ENCODE measurements around the gene C6orf120.
"Not testable (repeated sequence)": the region's sequence is repeated elsewhere in the genome, so short reads cannot be mapped to it uniquely, and the experiment has no call there.

C6orf120 gene

DNA sequence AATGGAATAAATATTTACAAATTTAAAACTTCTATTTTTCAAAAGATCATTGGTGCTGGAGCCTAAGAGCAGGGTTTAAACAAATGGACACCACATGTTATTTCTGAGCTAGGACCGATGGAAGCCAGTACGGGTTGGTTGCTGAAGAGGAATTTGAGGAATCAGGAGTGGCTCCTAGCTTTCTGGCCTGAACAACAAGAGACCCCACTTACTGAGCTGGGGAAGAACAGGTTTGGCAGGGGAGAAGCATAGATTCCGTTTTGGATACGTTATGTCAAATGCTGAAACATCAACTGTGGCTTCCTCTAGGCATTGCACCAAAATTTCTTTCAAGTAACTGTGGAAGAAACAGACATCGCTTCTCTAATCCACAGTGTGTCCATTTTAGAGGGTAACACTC, 6.8 kb upstream of the C6orf120 start:
- TF ChIP-seq, protein P1, sequence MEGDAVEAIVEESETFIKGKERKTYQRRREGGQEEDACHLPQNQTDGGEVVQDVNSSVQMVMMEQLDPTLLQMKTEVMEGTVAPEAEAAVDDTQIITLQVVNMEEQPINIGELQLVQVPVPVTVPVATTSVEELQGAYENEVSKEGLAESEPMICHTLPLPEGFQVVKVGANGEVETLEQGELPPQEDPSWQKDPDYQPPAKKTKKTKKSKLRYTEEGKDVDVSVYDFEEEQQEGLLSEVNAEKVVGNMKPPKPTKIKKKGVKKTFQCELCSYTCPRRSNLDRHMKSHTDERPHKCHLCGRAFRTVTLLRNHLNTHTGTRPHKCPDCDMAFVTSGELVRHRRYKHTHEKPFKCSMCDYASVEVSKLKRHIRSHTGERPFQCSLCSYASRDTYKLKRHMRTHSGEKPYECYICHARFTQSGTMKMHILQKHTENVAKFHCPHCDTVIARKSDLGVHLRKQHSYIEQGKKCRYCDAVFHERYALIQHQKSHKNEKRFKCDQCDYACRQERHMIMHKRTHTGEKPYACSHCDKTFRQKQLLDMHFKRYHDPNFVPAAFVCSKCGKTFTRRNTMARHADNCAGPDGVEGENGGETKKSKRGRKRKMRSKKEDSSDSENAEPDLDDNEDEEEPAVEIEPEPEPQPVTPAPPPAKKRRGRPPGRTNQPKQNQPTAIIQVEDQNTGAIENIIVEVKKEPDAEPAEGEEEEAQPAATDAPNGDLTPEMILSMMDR (IDR thresholded peaks at IDR 0.05; ENCODE audit: insufficient read depth, low read depth, low read length, missing control alignments) = no peak
- H3K4me3 ChIP-seq (ENCODE audit: low read depth, low read length) = no peak overlapping the region
- DNase-seq (ENCODE audit: low read depth) = no peak

DNA sequence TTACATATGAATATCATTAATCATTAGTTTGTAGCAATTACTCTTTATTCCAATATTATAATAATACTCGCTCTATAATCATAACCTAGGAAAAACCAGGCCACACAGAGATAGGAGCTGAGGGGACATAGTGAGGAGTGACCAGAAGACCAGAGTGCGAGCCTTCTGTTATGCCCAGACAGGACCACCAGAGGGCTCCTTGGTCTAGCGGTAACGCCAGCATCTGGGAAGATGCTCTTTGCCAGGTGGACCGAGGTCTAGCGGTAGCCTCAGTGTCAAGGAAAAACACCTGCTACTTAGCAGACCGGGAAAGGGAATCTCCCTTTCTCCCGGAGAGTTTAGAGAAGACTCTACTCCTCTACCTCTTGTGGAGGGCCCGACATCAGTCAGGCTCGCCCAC, 4.8 kb upstream of the C6orf120 start:
- H3K4me3 ChIP-seq (ENCODE audit: low read depth, low read length) = not testable (repeated sequence)
- TF ChIP-seq, protein P1 (IDR thresholded peaks at IDR 0.05; ENCODE audit: insufficient read depth, low read depth, low read length, missing control alignments) = peak; percentile 19

DNA sequence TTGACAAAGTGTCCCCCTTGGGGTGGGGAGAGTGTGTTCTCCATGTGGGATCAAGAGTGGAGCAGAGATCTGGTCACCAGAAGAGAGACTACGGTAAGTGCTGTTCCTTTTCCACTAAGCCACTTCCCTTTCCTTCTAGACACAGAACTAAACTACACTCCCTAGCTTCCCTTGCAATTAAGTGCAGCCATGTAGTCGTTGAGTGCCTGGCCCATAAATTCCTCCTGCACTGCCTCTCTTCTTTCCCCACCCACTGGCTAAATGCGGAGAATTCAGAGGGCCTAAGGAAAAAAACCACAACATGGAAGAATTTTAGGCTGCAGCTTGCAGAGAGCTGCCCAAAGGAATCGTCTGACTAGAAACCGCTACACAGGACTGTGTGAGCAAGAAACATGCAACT, 1.6 kb upstream of the C6orf120 start:
- TF ChIP-seq, protein P1 (IDR thresholded peaks at IDR 0.05; ENCODE audit: insufficient read depth, low read depth, low read length, missing control alignments) = no peak
- DNase-seq (ENCODE audit: low read depth) = no peak
- H3K4me3 ChIP-seq (ENCODE audit: low read depth, low read length) = no peak overlapping the region; the same call in 1 of the 2 replicates

More for the DNA sequence above, 4.8 kb upstream of the C6orf120 start:
- not testable (repeated sequence) for DNase-seq (ENCODE audit: low read depth)

DNA sequence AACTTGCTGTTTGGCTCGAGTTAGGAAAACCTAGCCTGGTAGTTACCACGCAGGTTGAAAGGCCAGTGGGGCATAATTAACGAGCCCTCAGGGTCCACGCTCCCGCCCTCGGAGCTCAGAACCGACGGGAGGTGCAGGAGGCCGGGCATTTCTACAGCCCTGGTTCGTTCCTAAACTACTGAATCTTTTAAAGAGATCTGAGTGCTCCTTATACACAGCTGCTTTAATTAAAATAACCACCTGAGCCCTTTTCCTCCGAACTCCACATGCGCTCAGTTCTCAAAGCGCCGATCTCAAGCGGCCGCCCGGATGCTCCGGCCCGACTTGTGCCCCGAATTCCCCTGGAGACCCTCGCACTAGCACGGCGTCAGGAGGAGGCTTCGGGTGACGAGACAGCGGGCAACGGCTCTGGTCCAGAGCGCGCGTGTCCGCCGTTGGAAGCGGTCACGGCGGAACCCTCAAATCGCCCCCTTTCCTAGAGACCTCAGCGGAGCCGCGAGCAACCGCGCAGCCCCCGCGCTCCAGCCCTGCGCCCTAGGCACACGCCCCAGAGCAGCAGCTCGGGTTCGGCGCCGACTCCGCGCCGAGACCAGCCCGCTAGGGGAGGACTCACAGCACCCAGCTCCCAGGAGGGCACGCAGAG, 494 bp upstream of the C6orf120 start:
- DNase-seq (ENCODE audit: low read depth) = no peak
- H3K4me3 ChIP-seq (ENCODE audit: low read depth, low read length) = peak overlapping the region; percentile 86
- TF ChIP-seq, protein P1 (IDR thresholded peaks at IDR 0.05; ENCODE audit: insufficient read depth, low read depth, low read length, missing control alignments) = no peak

DNA sequence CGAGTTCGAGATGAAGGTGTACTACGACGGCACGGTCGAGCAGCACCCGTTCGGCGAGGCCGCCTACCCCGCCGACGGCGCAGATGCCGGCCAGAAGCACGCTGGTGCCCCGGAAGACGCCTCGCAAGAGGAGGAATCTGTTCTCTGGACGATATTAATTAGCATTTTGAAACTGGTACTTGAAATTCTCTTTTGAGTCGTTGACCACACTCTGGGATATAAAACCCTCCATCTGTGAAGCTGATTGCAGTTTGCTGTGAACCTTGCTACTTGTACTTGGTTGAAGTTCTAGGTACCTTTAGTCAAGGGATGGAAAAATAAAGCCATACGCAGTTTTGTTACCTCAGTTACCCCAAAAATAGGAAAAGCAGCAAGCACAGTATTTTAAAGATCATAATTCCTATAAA, 917 bp downstream of the C6orf120 start:
- no peak for DNase-seq (ENCODE audit: low read depth)
- peak overlapping the region; percentile 86 for H3K4me3 ChIP-seq (ENCODE audit: low read depth, low read length)
- TF ChIP-seq, protein P1 (IDR thresholded peaks at IDR 0.05; ENCODE audit: insufficient read depth, low read depth, low read length, missing control alignments) = no peak

DNA sequence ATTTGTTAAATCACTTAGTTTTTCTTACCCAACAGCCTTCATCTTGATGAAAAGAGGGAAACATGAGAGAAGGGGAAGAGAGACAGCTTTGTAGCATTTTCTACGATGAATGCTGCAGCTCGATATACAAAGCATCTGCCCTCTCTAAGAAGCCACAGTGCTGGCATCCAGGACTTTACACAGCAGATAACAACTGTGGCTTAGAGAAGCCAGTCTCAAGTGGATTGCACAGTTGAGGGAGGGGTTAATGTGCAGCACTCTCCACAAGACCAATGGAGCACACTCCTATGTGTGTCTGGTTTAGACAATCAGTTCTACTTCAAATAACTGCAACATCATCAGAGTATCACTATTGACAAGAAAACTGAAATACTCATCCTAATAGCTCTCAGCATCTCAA, 5.8 kb downstream of the C6orf120 start:
- DNase-seq (ENCODE audit: low read depth) = no peak
- TF ChIP-seq, protein P1 (IDR thresholded peaks at IDR 0.05; ENCODE audit: insufficient read depth, low read depth, low read length, missing control alignments) = no peak
- H3K4me3 ChIP-seq (ENCODE audit: low read depth, low read length) = no peak overlapping the region

DNA sequence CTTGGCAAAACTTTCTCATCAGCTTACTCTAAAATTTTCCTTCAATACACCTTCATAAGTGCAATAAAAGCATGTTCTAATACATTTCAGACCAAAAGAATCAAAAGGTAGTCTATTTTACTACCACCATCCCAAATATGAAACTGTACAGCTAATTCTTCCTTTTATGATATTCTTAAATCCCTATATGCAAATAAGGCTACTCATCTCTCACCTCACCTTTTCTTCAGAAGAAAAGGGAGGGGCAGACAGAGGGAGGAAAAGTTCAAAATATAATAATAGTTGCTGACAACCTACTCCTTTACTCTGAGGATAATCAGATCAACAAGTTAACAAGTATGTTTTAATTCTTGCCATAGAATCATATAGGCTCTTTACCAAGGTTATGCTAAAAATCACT, 7.4 kb downstream of the C6orf120 start:
- DNase-seq (ENCODE audit: low read depth) = no peak
- no peak overlapping the region for H3K4me3 ChIP-seq (ENCODE audit: low read depth, low read length)
- TF ChIP-seq, protein P1 (IDR thresholded peaks at IDR 0.05; ENCODE audit: insufficient read depth, low read depth, low read length, missing control alignments) = no peak
